ENCODE results near the gene ZCCHC7.
"Not testable (repeated sequence)": the region's sequence is repeated elsewhere in the genome, so short reads cannot be mapped to it uniquely, and the experiment has no call there.

The ZCCHC7 gene

DNA sequence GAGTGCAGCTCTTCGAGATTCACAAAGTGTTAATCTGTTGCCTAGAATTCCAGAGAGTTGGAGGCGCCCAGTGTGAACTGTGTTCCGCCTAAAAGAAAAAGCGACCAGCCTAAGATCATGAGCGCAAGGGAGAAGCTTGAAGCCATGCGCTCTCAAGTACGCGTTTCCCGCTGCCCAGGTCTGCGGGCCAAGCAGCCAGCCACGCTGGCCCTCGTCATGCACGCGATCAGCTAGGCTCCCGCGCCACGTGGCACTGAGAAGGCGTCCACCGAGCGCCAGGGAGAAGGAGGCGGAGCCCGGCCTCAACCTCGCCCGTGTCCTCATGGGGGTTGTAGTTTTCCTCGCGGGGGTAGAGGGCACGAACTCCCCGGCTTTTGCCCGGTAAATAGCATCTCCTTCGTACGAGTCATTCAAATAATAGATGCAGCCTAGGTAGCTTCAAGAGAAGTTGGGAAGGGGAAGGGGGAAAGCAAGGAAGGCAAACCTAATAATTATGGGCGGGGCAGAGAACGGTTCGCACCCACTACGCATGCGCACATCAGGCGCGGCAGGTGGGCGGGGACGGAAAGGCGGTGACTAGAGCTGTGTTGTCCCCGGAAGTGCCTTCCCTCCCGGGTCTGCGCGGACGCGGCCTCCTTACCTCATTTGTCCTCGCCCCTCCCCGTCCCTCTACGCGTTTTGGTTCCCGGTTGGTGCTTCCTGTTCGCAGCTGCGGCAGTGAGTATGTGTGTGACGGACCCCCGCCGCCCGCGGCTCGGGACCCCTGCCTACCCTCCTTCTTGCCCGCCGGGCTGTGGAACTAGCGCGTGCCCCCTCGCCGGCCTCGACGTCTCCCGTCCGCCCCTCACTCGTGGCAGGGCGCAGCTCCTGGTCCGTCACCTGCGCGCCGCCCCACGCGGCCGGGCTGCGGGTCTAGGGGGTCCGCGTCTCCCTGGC, at the start of gene ZCCHC7:
Gene ZCCHC7, plus strand, starts transcription at position 668 of the 936 bp plus-strand sequence.
- no peaks in the 10 kb centered on the region for H3K9me3 Mint-ChIP-seq
- H3K27ac Mint-ChIP-seq: peak within 1 kb of the TSS; percentile 100
- peaks cover 29% of the 10 kb centered on the region for H3K4me1 Mint-ChIP-seq
- H3K4me3 Mint-ChIP-seq: peak within 1 kb of the TSS; percentile 100
- H3K36me3 Mint-ChIP-seq: peaks cover 8% of the 10 kb centered on the region
- no peaks in the 10 kb centered on the region for H3K27me3 Mint-ChIP-seq

DNA sequence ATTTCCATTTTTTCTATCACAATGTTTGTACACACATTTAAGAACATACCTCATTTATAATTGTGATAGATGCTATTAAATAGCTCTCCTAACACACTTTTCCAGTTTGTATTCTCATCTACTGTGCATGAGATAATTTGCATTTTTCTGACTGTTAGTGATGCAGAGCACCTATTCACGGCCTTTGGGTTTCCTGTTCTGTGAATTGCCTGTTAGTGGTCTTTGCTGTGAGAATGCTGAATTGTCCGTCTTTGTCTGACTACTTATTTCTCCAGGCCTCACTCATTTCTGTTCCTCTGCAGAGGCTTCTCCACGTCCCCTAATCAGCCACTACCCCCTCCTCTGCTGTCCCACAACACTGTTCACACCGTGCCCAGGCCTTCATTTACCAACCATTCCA, 45.6 kb upstream of the ZCCHC7 start:
- H3K4me1 Mint-ChIP-seq, H3K4me3 Mint-ChIP-seq, H3K9me3 Mint-ChIP-seq, H3K36me3 Mint-ChIP-seq, H3K27me3 Mint-ChIP-seq, H3K27ac Mint-ChIP-seq: not testable (repeated sequence)

- H3K27ac Mint-ChIP-seq: peak overlapping the region; percentile 96
- H3K27me3 Mint-ChIP-seq: no peaks in the 10 kb centered on the region
- H3K4me3 Mint-ChIP-seq: peak overlapping the region; percentile 93
- peaks cover 11% of the 10 kb centered on the region for H3K36me3 Mint-ChIP-seq
- H3K4me1 Mint-ChIP-seq: peaks cover 45% of the 10 kb centered on the region
- no peaks in the 10 kb centered on the region for H3K9me3 Mint-ChIP-seq
These were observed 40.8 kb upstream of the ZCCHC7 start for GRCh38 chr9:37079370-37080164.

GRCh38 chr9:37080165-37080628, 40.2 kb upstream of the ZCCHC7 start:
- peaks cover 52% of the 10 kb centered on the region for H3K4me1 Mint-ChIP-seq

DNA sequence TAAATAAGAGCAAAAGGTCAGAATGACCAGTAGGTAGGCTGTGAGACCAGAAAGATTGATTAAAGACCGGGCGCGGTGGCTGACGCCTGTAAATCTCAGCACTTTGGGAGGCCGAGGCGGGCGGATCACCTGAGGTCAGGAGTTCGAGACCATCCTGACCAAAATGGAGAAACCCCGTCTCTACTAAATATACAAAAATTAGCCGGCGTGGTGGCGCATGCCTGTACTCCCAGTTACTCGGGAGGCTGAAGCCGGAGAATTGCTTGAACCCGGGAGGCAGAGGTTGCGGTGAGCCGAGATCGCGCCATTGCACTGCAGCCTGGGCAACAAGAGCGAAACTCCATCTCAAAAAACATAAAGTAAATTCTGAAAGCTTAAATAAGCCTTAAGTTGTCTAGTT, 38.9 kb upstream of the ZCCHC7 start:
- not testable (repeated sequence) for H3K27me3 Mint-ChIP-seq, H3K9me3 Mint-ChIP-seq
- H3K27ac Mint-ChIP-seq: peak overlapping the region; percentile 76
- H3K36me3 Mint-ChIP-seq: peaks cover 20% of the 10 kb centered on the region
- H3K4me1 Mint-ChIP-seq: peaks cover 59% of the 10 kb centered on the region
- H3K4me3 Mint-ChIP-seq: peak overlapping the region; percentile 93

More at GRCh38 chr9:37080165-37080628, 40.2 kb upstream of the ZCCHC7 start:
- Mint-ChIP-seq H3K36me3 (peaks cover 12% of the 10 kb centered on the region), H3K4me3 (peak overlapping the region; percentile 93), H3K27ac (peak overlapping the region; percentile 96)
- not testable (repeated sequence) for H3K27me3 Mint-ChIP-seq, H3K9me3 Mint-ChIP-seq

GRCh38 chr9:37082214-37082765, 38.1 kb upstream of the ZCCHC7 start:
- Mint-ChIP-seq H3K36me3 (peaks cover 28% of the 10 kb centered on the region), H3K9me3 (no peaks in the 10 kb centered on the region), H3K27ac (no peak overlapping the region), H3K4me3 (peak overlapping the region; percentile 93), H3K27me3 (no peaks in the 10 kb centered on the region), H3K4me1 (peaks cover 67% of the 10 kb centered on the region)

DNA sequence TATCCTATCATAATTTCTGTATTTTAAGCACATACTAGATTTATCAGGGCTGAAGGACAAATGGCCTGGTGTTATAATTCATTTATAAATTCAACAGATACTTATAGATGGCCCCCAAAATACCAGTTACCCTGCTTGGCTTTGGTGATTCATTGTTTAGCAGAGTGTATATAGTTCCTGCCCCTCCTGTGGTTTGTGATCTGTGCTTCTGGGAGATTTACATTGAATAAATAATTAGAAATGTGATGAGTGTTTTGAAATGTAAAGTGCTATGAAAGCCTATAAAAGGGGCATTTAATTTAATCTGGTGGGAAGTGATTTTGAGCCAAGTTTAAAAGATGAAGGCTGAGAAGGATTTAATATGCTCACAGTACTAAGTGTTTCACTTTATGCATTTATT, 36.7 kb upstream of the ZCCHC7 start:
- H3K36me3 Mint-ChIP-seq: peaks cover 35% of the 10 kb centered on the region
- H3K27ac Mint-ChIP-seq: no peak overlapping the region
- no peaks in the 10 kb centered on the region for H3K9me3 Mint-ChIP-seq
- H3K27me3 Mint-ChIP-seq: no peaks in the 10 kb centered on the region
- peak overlapping the region; percentile 43 for H3K4me3 Mint-ChIP-seq
- H3K4me1 Mint-ChIP-seq: peaks cover 73% of the 10 kb centered on the region

- Mint-ChIP-seq H3K27me3 (no peaks in the 10 kb centered on the region), H3K4me1 (peaks cover 79% of the 10 kb centered on the region), H3K9me3 (no peaks in the 10 kb centered on the region), H3K27ac (peak overlapping the region; percentile 24), H3K4me3 (peak overlapping the region; percentile 6), H3K36me3 (peaks cover 39% of the 10 kb centered on the region)
These were observed 35.1 kb upstream of the ZCCHC7 start for GRCh38 chr9:37085233-37085632.

DNA sequence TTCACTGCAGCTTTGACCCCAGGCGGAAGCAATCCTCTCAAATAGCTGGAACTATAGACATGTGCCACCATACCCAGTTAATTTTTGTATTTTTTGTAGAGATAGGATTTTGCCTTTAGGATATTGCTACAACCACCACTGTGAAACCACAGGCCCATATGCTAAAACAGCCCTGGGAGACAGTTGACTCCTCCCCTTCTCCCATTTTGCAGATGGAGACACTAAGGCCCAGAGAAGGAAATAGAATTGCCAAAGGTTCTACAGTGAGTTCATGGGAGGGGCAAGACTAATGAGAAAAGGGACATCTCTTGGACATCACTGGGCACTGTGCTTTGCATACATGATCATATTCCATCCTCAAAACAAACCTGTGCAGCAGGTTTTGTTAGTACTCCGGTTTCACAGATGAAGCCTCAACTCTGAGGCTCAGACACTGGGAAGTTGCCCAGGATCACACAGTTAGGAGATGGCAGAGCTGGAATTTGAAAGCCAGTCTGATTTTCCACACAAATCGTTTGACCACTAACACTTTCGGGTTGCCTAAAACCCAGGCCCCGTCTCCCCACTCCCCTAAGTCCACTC, 27.6 kb upstream of the ZCCHC7 start:
- not testable (repeated sequence) for H3K27ac Mint-ChIP-seq, H3K4me3 Mint-ChIP-seq, H3K27me3 Mint-ChIP-seq, H3K9me3 Mint-ChIP-seq
- peaks cover 12% of the 10 kb centered on the region for H3K36me3 Mint-ChIP-seq
- peaks cover 17% of the 10 kb centered on the region for H3K4me1 Mint-ChIP-seq

GRCh38 chr9:37094751-37095150, 25.6 kb upstream of the ZCCHC7 start:
- H3K9me3 Mint-ChIP-seq: no peaks in the 10 kb centered on the region
- no peaks in the 10 kb centered on the region for H3K27me3 Mint-ChIP-seq
- H3K4me1 Mint-ChIP-seq: peaks cover 4% of the 10 kb centered on the region
- H3K27ac Mint-ChIP-seq: no peak overlapping the region
- H3K4me3 Mint-ChIP-seq: no peak overlapping the region
- peaks cover 2% of the 10 kb centered on the region for H3K36me3 Mint-ChIP-seq

- Mint-ChIP-seq H3K4me1 (no peaks in the 10 kb centered on the region), H3K27ac (no peak overlapping the region), H3K36me3 (peaks cover 2% of the 10 kb centered on the region), H3K4me3 (no peak overlapping the region), H3K9me3 (no peaks in the 10 kb centered on the region), H3K27me3 (no peaks in the 10 kb centered on the region)
These were observed 23.7 kb upstream of the ZCCHC7 start for GRCh38 chr9:37096628-37097027.

GRCh38 chr9:37097294-37097693, 23.1 kb upstream of the ZCCHC7 start:
- no peak overlapping the region for H3K27ac Mint-ChIP-seq
- H3K36me3 Mint-ChIP-seq: peaks cover 2% of the 10 kb centered on the region

DNA sequence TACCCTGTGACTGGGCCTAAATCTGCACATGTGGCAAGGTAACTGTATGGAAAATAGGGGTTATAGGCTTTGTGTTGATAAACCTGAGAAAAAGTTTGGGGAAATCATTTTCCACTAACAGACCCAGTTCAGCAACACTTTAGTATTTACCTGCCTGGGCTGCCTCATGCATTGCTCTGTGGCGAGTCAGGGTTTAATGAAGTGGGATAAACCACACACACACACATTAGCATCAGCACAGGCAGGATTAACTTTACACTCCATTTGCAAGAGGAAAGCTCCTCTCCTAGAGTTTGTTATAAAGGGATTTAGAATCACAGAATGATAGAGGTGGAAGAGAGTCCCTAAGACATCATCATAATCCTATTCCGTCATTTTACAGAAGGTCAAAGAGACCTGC, 20.0 kb upstream of the ZCCHC7 start:
- H3K9me3 Mint-ChIP-seq: no peaks in the 10 kb centered on the region
- no peaks in the 10 kb centered on the region for H3K27me3 Mint-ChIP-seq
- H3K4me3 Mint-ChIP-seq: no peak overlapping the region
- peaks cover 4% of the 10 kb centered on the region for H3K4me1 Mint-ChIP-seq
- H3K27ac Mint-ChIP-seq: no peak overlapping the region
- no peaks in the 10 kb centered on the region for H3K36me3 Mint-ChIP-seq

More at GRCh38 chr9:37097294-37097693, 23.1 kb upstream of the ZCCHC7 start:
- no peaks in the 10 kb centered on the region for H3K27me3 Mint-ChIP-seq
- no peaks in the 10 kb centered on the region for H3K9me3 Mint-ChIP-seq
- no peak overlapping the region for H3K4me3 Mint-ChIP-seq
- H3K4me1 Mint-ChIP-seq: no peaks in the 10 kb centered on the region

DNA sequence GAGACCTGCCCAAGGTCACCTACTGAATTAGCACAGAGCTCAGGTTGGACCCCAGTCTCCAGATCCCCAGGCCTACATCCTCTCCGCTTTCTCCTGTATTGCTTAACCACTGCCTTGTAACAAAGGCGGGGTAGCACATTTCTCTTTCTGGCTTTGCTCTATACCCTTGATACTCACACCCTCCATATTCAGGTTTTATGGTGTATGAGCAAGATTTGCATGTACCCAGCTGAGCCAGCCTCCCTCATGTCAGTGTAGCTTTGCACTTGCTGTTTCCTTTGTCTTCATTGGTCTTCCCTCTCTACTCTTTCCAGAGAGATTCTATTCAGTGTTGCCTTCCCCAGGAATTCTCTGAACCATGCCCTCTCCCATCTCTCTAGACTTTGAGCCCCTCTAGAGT, 19.6 kb upstream of the ZCCHC7 start:
- no peak overlapping the region for H3K4me3 Mint-ChIP-seq

GRCh38 chr9:37102486-37102885, 17.9 kb upstream of the ZCCHC7 start:
- Mint-ChIP-seq H3K9me3 (no peaks in the 10 kb centered on the region), H3K36me3 (no peaks in the 10 kb centered on the region), H3K4me3 (no peak overlapping the region), H3K27ac (no peak overlapping the region), H3K4me1 (peaks cover 18% of the 10 kb centered on the region), H3K27me3 (no peaks in the 10 kb centered on the region)

More for the DNA sequence above, 19.6 kb upstream of the ZCCHC7 start:
- H3K36me3 Mint-ChIP-seq: no peaks in the 10 kb centered on the region
- no peaks in the 10 kb centered on the region for H3K9me3 Mint-ChIP-seq
- H3K27me3 Mint-ChIP-seq: no peaks in the 10 kb centered on the region
- no peak overlapping the region for H3K27ac Mint-ChIP-seq
- H3K4me1 Mint-ChIP-seq: peaks cover 4% of the 10 kb centered on the region
